Natural killer cell (primary cell): Measurements from ENCODE around the gene KIF1A. TPM values are rescaled to one million over a fixed set of nuclear protein-coding genes. Genes with fewer than 3 reads are reported as not detected.

Experiments used
- ATAC-seq, 3 donors: fragments of 150-1000 bp in 2 of 3; fragments of 200-7000 bp in 1 of 3; cut with Tn5 transposase; 1 replicate in 1 of 3; 2 replicates in 2 of 3; pipeline ENCODE4 v1.10.0; 2021; ENCODE audit warnings: mild to moderate bottlenecking in 2 of 3, moderate library complexity in 2 of 3
- DNase-seq, 2 donors: peaks; one replicate each; pipeline versions ENCODE4 v3.0.0 to v3.0.0-alpha.2; 2013 to 2021; ENCODE audit warnings: mixed read lengths in 1 of 2
- H3K27ac ChIP-seq: one replicate; pipeline ENCODE4 v1.5.1; 2013; ENCODE audit warnings: mild to moderate bottlenecking, low read length
- H3K27me3 ChIP-seq: one replicate; pipeline ENCODE4 v1.6.1; 2013; ENCODE audit warnings: low read length; ENCODE audit not compliant: control insufficient read depth, insufficient read depth
- H3K36me3 ChIP-seq: one replicate; pipeline ENCODE4 v1.6.1; 2013; ENCODE audit warnings: low read length; ENCODE audit not compliant: control insufficient read depth, insufficient read depth
- H3K4me1 ChIP-seq: one replicate; pipeline ENCODE4 v1.6.1; 2013; ENCODE audit warnings: low read length; ENCODE audit not compliant: control insufficient read depth, insufficient read depth
- H3K4me3 ChIP-seq: one replicate; pipeline ENCODE4 v1.5.1; 2013; ENCODE audit warnings: low read length
- H3K9me3 ChIP-seq: one replicate; pipeline ENCODE4 v1.6.1; 2013; ENCODE audit warnings: low read length; ENCODE audit not compliant: control insufficient read depth, insufficient read depth
- H3K27ac Mint-ChIP-seq, 2 donors: one replicate each; pipeline ENCODE4 v1.8.0; 2022; ENCODE audit warnings: mild to moderate bottlenecking in 2 of 2, mixed read lengths in 2 of 2, moderate library complexity in 1 of 2
- H3K27me3 Mint-ChIP-seq, 2 donors: one replicate each; pipeline ENCODE4 v1.8.0; 2022; ENCODE audit warnings: low read depth in 2 of 2, mixed read lengths in 2 of 2
- H3K36me3 Mint-ChIP-seq: one replicate; pipeline ENCODE4 v1.8.0; 2022; ENCODE audit warnings: mixed read lengths
- H3K4me1 Mint-ChIP-seq, 2 donors: one replicate each; pipeline ENCODE4 v1.8.0; 2022; ENCODE audit warnings: mixed read lengths in 2 of 2
- H3K4me3 Mint-ChIP-seq: one replicate; pipeline ENCODE4 v1.8.0; 2022; ENCODE audit warnings: mild to moderate bottlenecking, moderate library complexity, mixed read lengths
- H3K9me3 Mint-ChIP-seq, 2 donors: one replicate each; pipeline ENCODE4 v1.8.0; 2022; ENCODE audit warnings: mixed read lengths in 2 of 2
- CTCF ChIP-seq: fragments of 200-600 bp; IDR thresholded peaks from one replicate; pipeline ENCODE4 v1.8.0; 2022; ENCODE audit warnings: antibody characterized with exemption
- WGBS: methylation state at CpG from one replicate; pipeline ENCODE4 v1.1.7; 2013; ENCODE audit warnings: missing lambda C conversion rate; ENCODE audit not compliant: insufficient coverage; 5-methylcytosine and 5-hydroxymethylcytosine counted together
- intact Hi-C: fragments of 100-400 bp; cut with micrococcal nuclease; formaldehyde crosslinking; loops from one replicate; pipeline ENCODE4 v1.14.2; 2022
- total RNA-seq, 4 donors: library from RNA; stranded (reverse); fragments of 120-200 nt in 1 of 4; gene quantifications; one replicate each; pipeline versions ENCODE4 v1.2.3 to v1.2.4, GENCODE V29; 2013 to 2022

Gene KIF1A
- total RNA-seq, 3 donors from 2014 or later (not counting 1 experiment from before 2014, with no cell fraction given), result 0.09 TPM; not detected in 2

GRCh38 chr2:240746671-240747070, 73.3 kb downstream of the KIF1A start:
- H3K4me3 Mint-ChIP-seq, result no peak overlapping the region
- Histone ChIP-seq H3K4me3 (no peak overlapping the region), H3K4me1 (peaks cover 5% of the 10 kb centered on the region), H3K27me3 (no peaks in the 10 kb centered on the region), H3K27ac (no peak overlapping the region), H3K36me3 (no peaks in the 10 kb centered on the region), H3K9me3 (no peaks in the 10 kb centered on the region)
- H3K27me3 Mint-ChIP-seq, result no peaks in the 10 kb centered on the region
- intact Hi-C loops, result no loop called here
- H3K9me3 Mint-ChIP-seq, result no peaks in the 10 kb centered on the region
- H3K27ac Mint-ChIP-seq, result no peak overlapping the region
- peaks cover 0 to 5% of the 10 kb centered on the region in 2 donors for H3K4me1 Mint-ChIP-seq
- DNase-seq, result no peak
- H3K36me3 Mint-ChIP-seq, result no peaks in the 10 kb centered on the region
- no peak for ATAC-seq
- 95% methylated on average over 16 of the region's 16 CpGs for WGBS
- no peak for TF ChIP-seq CTCF

- no peak for TF ChIP-seq CTCF
- no peak overlapping the region for H3K27ac ChIP-seq
- Mint-ChIP-seq H3K4me1 (peaks cover 0 to 5% of the 10 kb centered on the region in 2 donors), H3K9me3 (no peaks in the 10 kb centered on the region), H3K27me3 (no peaks in the 10 kb centered on the region), H3K4me3 (no peak overlapping the region), H3K36me3 (no peaks in the 10 kb centered on the region), H3K27ac (no peak overlapping the region)
- ATAC-seq (no peak), DNase-seq (no peak)
- no peaks in the 10 kb centered on the region for H3K36me3 ChIP-seq
- no peak overlapping the region for H3K4me3 ChIP-seq
- intact Hi-C loops, result no loop called here
- no peaks in the 10 kb centered on the region for H3K9me3 ChIP-seq
- WGBS, result 89% methylated on average over 15 of the region's 15 CpGs
- no peaks in the 10 kb centered on the region for H3K27me3 ChIP-seq
- H3K4me1 ChIP-seq, result peaks cover 5% of the 10 kb centered on the region
Observed at GRCh38 chr2:240745962-240746361, 74.1 kb downstream of the KIF1A start.

- intact Hi-C loops, result no loop called here
- H3K9me3 Mint-ChIP-seq, result no peaks in the 10 kb centered on the region
- no peak for ATAC-seq
Observed at GRCh38 chr2:240745456-240745855, 74.6 kb downstream of the KIF1A start.

More at GRCh38 chr2:240745456-240745855, 74.6 kb downstream of the KIF1A start:
- Mint-ChIP-seq H3K27me3 (no peaks in the 10 kb centered on the region), H3K27ac (no peak overlapping the region), H3K4me1 (peaks cover 0 to 5% of the 10 kb centered on the region in 2 donors), H3K4me3 (no peak overlapping the region), H3K36me3 (no peaks in the 10 kb centered on the region)
- no peak overlapping the region for H3K4me3 ChIP-seq
- no peak overlapping the region for H3K27ac ChIP-seq
- no peaks in the 10 kb centered on the region for H3K36me3 ChIP-seq
- no peak for TF ChIP-seq CTCF
- H3K4me1 ChIP-seq, result peaks cover 5% of the 10 kb centered on the region
- 90% methylated on average over 15 of the region's 15 CpGs for WGBS
- no peaks in the 10 kb centered on the region for H3K9me3 ChIP-seq
- DNase-seq, result no peak
- no peaks in the 10 kb centered on the region for H3K27me3 ChIP-seq
